ENCODE results near the gene ATXN2. TPM values are rescaled to one million over a fixed set of nuclear protein-coding genes. Genes with fewer than 3 reads are reported as not detected.
"Not testable (repeated sequence)": the region's sequence is repeated elsewhere in the genome, so short reads cannot be mapped to it uniquely, and the experiment has no call there.

Gene ATXN2
- total RNA-seq, 1 donor from 2014 or later: 50.0 TPM

DNA sequence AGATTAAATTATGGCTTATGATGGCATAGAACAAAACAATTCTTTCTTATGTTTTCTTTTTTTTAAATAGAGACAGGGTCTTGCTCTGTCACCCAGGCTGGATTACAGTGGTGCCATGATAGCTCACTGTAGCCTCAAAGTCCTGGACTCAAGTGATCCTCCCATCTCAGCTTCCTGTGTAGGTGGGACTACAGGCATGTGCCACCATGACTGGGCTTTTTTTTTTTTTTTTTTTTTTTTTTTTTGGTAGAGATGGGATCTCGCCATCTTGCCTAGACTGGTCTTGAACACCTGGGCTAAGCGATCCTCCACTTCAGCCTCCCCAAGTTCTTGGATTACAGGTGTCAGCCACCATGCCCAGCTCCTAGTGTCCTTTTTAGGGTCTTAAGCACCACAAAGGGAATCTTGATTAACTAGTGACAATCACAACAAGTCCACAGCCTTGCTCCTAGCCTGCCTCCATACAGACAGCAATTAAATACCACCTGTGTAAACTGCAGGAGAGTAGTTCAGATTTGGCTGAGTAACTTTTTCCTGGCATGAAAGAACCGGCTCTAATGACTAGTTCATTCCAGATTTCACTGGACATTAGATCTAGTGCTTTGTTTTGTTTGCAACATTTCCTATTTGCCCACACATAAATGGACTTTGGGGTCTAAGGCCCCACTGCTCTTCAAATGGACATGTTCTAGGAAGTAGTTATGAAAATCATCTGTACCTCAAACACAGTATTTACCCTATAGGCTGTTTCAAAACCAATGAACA, 131.8 kb downstream of the ATXN2 start:
- TF ChIP-seq, protein P1, sequence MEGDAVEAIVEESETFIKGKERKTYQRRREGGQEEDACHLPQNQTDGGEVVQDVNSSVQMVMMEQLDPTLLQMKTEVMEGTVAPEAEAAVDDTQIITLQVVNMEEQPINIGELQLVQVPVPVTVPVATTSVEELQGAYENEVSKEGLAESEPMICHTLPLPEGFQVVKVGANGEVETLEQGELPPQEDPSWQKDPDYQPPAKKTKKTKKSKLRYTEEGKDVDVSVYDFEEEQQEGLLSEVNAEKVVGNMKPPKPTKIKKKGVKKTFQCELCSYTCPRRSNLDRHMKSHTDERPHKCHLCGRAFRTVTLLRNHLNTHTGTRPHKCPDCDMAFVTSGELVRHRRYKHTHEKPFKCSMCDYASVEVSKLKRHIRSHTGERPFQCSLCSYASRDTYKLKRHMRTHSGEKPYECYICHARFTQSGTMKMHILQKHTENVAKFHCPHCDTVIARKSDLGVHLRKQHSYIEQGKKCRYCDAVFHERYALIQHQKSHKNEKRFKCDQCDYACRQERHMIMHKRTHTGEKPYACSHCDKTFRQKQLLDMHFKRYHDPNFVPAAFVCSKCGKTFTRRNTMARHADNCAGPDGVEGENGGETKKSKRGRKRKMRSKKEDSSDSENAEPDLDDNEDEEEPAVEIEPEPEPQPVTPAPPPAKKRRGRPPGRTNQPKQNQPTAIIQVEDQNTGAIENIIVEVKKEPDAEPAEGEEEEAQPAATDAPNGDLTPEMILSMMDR (IDR thresholded peaks at IDR 0.05; ENCODE audit: borderline replicate concordance): no peak
- H3K36me3 ChIP-seq: peaks cover 55% of the 10 kb centered on the region
- intact Hi-C loops (cut with micrococcal nuclease): no loop called here
- no peak overlapping the region for H3K4me3 ChIP-seq
- peaks cover 7% of the 10 kb centered on the region for H3K4me1 ChIP-seq
- no peaks in the 10 kb centered on the region for H3K9me3 ChIP-seq (replicated peaks)
- H3K27me3 ChIP-seq (ENCODE audit: low read depth): no peaks in the 10 kb centered on the region
- no peak overlapping the region for H3K27ac ChIP-seq (replicated peaks)
- DNase-seq: no peak

DNA sequence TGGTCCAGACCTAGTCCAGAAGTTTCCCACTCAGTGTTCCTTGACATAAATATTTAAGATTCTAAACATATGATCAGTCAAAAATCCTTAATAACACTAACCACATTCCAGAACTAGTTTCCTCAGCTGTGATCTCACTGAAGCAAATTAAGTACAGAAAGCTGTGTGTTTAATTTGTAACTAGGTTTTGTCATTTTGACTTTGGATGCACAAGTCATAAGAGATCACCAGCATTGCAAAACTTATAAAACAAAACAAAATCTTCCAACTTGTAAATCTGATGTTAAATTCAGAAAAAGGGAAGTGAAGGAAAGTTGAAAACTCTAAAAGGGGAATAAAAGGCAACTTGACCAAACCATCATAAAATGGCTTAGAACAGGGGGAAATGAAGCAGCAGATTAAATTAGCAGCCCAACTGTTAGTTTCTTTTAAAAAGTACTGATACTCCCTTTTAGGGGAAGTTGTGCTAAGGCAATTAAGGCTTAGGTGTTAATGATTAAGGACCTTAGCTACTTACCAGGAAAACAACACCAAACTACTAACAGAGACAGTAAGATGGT, 136.8 kb downstream of the ATXN2 start:
- Histone ChIP-seq H3K9me3 (replicated peaks) (no peaks in the 10 kb centered on the region), H3K4me3 (no peak overlapping the region), H3K27ac (replicated peaks) (no peak overlapping the region), H3K4me1 (peaks cover 12% of the 10 kb centered on the region), H3K27me3 (ENCODE audit: low read depth) (no peaks in the 10 kb centered on the region), H3K36me3 (peaks cover 27% of the 10 kb centered on the region)
- TF ChIP-seq, protein P1 (IDR thresholded peaks at IDR 0.05; ENCODE audit: borderline replicate concordance): no peak
- intact Hi-C loops (cut with micrococcal nuclease): no loop called here
- no peak for DNase-seq

- H3K9me3 ChIP-seq (replicated peaks); H3K27me3 ChIP-seq (ENCODE audit: low read depth); intact Hi-C loops (cut with micrococcal nuclease); H3K4me3 ChIP-seq; DNase-seq; H3K27ac ChIP-seq (replicated peaks): not testable (repeated sequence)
- Histone ChIP-seq H3K4me1 (peaks cover 26% of the 10 kb centered on the region), H3K36me3 (peaks cover 39% of the 10 kb centered on the region)
Measured at GRCh38 chr12:111460111-111460510, 139.0 kb downstream of the ATXN2 start.

DNA sequence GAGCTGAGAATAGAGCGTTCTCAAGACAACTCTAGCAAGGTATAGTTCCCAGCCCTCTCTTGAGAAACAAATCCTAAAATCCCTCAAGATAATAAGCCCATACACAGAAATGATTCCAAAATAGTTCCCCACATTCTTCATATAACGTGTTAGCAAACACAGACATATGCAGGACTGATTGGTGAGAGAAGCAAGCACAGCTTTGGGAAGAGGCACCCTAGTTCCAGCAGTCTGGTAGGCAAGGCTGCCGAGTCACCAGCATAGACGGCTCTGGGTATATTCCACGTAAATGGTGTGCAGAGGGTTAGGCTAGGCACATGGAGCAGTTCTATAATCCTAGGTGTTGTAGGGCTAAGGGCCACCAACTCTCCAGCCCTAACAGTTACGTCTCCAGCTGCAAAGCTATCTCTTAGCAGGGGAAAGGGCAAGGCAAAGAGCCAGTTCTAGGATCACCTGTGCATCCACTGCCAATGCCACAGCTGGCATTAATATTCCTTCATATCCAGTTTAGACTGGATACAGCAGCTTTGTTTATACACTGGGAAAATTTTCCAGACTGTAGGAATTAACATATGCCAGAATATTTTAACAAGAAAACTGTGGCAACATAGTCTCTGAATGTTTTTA, 140.5 kb downstream of the ATXN2 start:
- intact Hi-C loops (cut with micrococcal nuclease): no loop called here
- H3K36me3 ChIP-seq: peaks cover 48% of the 10 kb centered on the region

DNA sequence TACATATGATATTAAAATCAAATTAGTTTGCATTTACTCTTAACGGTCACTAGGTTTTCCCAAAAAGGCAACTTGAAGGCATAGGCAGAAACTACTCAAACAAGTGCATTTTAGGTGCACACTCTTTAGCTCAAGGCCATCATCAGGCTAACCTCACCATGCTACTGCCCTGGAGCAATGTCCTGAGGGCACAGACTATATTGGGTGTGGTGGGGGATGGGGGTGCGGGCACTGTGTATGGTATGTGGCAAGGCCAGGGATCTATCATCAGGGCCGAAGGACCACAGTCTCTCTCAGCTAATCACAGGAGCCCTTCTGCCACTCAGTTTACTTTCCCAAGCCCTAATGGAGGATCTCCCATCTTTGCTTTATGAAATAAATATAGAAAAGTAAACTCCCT, 141.5 kb downstream of the ATXN2 start:
- intact Hi-C loops (cut with micrococcal nuclease): no loop called here
- Histone ChIP-seq H3K36me3 (peaks cover 57% of the 10 kb centered on the region), H3K4me1 (peaks cover 37% of the 10 kb centered on the region), H3K27ac (replicated peaks) (no peak overlapping the region), H3K27me3 (ENCODE audit: low read depth) (no peaks in the 10 kb centered on the region), H3K4me3 (no peak overlapping the region), H3K9me3 (replicated peaks) (no peaks in the 10 kb centered on the region)
- TF ChIP-seq, protein P1 (IDR thresholded peaks at IDR 0.05; ENCODE audit: borderline replicate concordance): no peak
- DNase-seq: no peak

More for the DNA sequence above, 140.5 kb downstream of the ATXN2 start:
- Histone ChIP-seq H3K27ac (replicated peaks) (no peak overlapping the region), H3K9me3 (replicated peaks) (no peaks in the 10 kb centered on the region), H3K4me1 (peaks cover 37% of the 10 kb centered on the region), H3K4me3 (no peak overlapping the region), H3K27me3 (ENCODE audit: low read depth) (no peaks in the 10 kb centered on the region)
- no peak for DNase-seq
- TF ChIP-seq, protein P1 (IDR thresholded peaks at IDR 0.05; ENCODE audit: borderline replicate concordance): no peak

- Histone ChIP-seq H3K4me3 (no peak overlapping the region), H3K27ac (replicated peaks) (no peak overlapping the region), H3K9me3 (replicated peaks) (no peaks in the 10 kb centered on the region), H3K27me3 (ENCODE audit: low read depth) (no peaks in the 10 kb centered on the region), H3K4me1 (peaks cover 37% of the 10 kb centered on the region), H3K36me3 (peaks cover 60% of the 10 kb centered on the region)
- TF ChIP-seq, protein P1 (IDR thresholded peaks at IDR 0.05; ENCODE audit: borderline replicate concordance): no peak
- no peak for DNase-seq
- intact Hi-C loops (cut with micrococcal nuclease): no loop called here
Measured at GRCh38 chr12:111457071-111457470, 142.0 kb downstream of the ATXN2 start.

Data from left ventricle myocardium inferior (tissue), 1 donor.